ENCODE measurements around the gene C19orf38. TPM values are rescaled to one million over a fixed set of nuclear protein-coding genes. Genes with fewer than 3 reads are reported as not detected.
"Not testable (repeated sequence)": the region's sequence is repeated elsewhere in the genome, so short reads cannot be mapped to it uniquely, and the experiment has no call there.

The C19orf38 gene
- total and polyA plus RNA-seq, 3 experiments from 2014 or later: 0.44 to 0.48 TPM; not detected in 1

DNA sequence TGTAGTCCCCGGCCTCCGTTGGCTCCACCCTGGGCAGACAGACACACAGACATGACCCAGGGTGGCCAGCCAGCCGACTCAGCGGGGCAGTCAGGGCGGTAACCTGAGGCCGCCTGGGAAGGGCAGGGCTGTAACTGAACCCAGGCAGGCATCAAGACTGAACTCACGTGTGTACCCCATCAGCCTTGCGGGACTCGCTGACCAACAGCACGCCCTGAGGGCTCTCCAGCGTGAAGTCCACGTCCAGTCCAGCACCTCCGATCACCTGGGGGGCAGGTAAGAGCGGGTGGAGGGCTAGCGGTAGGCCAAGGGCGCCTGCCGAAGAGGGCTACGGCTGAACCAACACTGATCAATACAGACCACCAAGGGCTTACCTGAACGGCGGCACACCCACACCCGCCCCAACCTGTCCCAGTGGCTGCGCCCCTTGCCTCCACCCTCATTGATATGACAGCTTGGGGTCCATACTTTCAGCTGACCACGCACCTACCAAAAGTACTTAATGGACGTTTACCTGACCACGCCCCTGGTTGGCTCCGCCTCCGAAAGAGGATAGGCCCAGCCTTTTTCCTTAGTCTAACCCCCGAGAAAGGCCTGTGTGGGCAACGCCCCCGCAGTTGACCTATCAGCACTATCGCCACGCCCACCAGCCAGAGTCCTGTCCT, 13.0 kb upstream of the C19orf38 start:
- H3K4me1 ChIP-seq (ENCODE audit: insufficient read depth, low read length): peaks cover 7% of the 10 kb centered on the region
- peaks cover 14 to 20% (median 15%) of the 10 kb centered on the region in 3 donors for H3K4me1 Mint-ChIP-seq
- H3K27me3 Mint-ChIP-seq: peaks cover 0 to 8% of the 10 kb centered on the region in 2 donors
- H3K4me3 ChIP-seq (ENCODE audit: low read length): peak overlapping the region; percentile 93
- peaks cover 0 to 9% (median 4%) of the 10 kb centered on the region in 5 donors for H3K9me3 Mint-ChIP-seq
- ChIA-PET CTCF (interaction anchor here (0.9 to 4.4 kb wide), 8 partner anchors 11 to 267 kb away, joined by 3 to 25 read pairs (median 6); partner anchors contain the start of genes CARM1, DNM2 and QTRT1), POLR2A (interaction anchor here (0.7 to 2.2 kb wide), 12 partner anchors 14 to 233 kb away, joined by 3 to 11 read pairs (median 5); partner anchors contain the start of genes CARM1 and DNM2)
- DNase-seq: no peak
- H3K36me3 ChIP-seq (ENCODE audit: insufficient read depth, low read length): peaks cover 4% of the 10 kb centered on the region
- H3K9me3 ChIP-seq (ENCODE audit: low read length): no peaks in the 10 kb centered on the region
- peak overlapping the region; percentile 88 to 98 (median 97) for H3K4me3 Mint-ChIP-seq
- peaks cover 2 to 40% (median 5%) of the 10 kb centered on the region in 3 donors for H3K36me3 Mint-ChIP-seq
- H3K27ac Mint-ChIP-seq: peak overlapping the region; percentile 97 to 100 (median 99)
- H3K27me3 ChIP-seq (ENCODE audit: insufficient read depth, low read length, poor library complexity, severe bottlenecking): no peaks in the 10 kb centered on the region
- peak overlapping the region; percentile 95 for H3K27ac ChIP-seq (ENCODE audit: low read depth, low read length)

DNA sequence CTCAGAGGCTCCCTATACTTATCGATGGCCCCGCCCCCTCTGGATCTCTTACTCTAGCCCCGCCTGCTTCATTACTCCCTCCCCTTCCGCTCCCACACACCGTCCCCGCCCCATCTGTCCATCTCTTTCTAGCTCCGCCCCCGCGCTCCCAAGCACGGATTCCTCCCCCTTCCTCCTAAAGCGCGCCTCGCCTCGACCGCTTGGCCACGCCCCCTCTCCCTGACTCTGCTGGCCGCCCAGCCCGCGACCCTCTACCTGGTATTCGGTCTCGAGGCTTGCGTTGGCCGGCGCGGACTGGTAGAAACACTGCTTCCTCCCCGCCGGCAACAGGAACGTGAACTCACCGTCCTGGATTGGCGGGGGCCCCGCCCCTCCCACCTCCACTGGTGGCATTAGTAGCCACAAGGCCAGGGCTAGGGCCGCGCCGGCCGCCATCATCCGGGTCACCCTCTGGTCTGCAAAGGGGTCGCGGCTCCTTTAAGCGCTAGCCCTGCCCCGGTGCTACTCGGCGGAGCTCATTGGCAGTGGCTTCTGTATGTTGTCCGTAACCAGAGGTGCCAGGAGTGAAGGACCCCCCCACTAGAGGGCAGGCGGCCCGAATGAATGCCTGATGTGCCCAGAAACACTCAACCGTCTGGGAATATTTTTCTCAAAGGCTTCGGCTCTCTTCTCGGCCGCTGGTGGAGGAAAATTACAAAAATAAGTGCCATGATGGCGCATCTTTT, 12.3 kb upstream of the C19orf38 start, which contains the start of gene TMED1:
Gene TMED1, minus strand, starts transcription at position 459 of the 725 bp plus-strand sequence. Its CDS starts 21 bp downstream, at position 438.
- H3K27ac Mint-ChIP-seq: peak within 1 kb of the TSS; percentile 97 to 100 (median 99)
- Histone ChIP-seq H3K4me1 (ENCODE audit: insufficient read depth, low read length) (peaks cover 7% of the 10 kb centered on the region), H3K27ac (ENCODE audit: low read depth, low read length) (peak within 1 kb of the TSS; percentile 95), H3K36me3 (ENCODE audit: insufficient read depth, low read length) (no peaks in the 10 kb centered on the region), H3K27me3 (ENCODE audit: insufficient read depth, low read length, poor library complexity, severe bottlenecking) (no peaks in the 10 kb centered on the region), H3K9me3 (ENCODE audit: low read length) (no peaks in the 10 kb centered on the region), H3K4me3 (ENCODE audit: low read length) (peak within 1 kb of the TSS; percentile 93)
- peaks cover 0 to 9% (median 4%) of the 10 kb centered on the region in 5 donors for H3K9me3 Mint-ChIP-seq
- peak within 1 kb of the TSS; percentile 88 to 98 (median 97) for H3K4me3 Mint-ChIP-seq
- DNase-seq: peak; percentile 93 to 94 (median 94)
- POLR2A ChIA-PET: interaction anchor here (0.5 to 2.2 kb wide), 18 partner anchors 10 to 417 kb away, joined by 3 to 11 read pairs (median 4); partner anchors contain the start of genes CARM1 and DNM2
- peaks cover 0 to 8% of the 10 kb centered on the region in 2 donors for H3K27me3 Mint-ChIP-seq
- CTCF ChIA-PET: interaction anchor here (0.6 to 4.4 kb wide), 10 partner anchors 11 to 364 kb away, joined by 3 to 25 read pairs (median 5); partner anchors contain the start of genes CARM1, DNM2 and QTRT1
- H3K4me1 Mint-ChIP-seq: peaks cover 14 to 20% (median 15%) of the 10 kb centered on the region in 3 donors
- H3K36me3 Mint-ChIP-seq: peaks cover 2 to 36% (median 5%) of the 10 kb centered on the region in 3 donors

DNA sequence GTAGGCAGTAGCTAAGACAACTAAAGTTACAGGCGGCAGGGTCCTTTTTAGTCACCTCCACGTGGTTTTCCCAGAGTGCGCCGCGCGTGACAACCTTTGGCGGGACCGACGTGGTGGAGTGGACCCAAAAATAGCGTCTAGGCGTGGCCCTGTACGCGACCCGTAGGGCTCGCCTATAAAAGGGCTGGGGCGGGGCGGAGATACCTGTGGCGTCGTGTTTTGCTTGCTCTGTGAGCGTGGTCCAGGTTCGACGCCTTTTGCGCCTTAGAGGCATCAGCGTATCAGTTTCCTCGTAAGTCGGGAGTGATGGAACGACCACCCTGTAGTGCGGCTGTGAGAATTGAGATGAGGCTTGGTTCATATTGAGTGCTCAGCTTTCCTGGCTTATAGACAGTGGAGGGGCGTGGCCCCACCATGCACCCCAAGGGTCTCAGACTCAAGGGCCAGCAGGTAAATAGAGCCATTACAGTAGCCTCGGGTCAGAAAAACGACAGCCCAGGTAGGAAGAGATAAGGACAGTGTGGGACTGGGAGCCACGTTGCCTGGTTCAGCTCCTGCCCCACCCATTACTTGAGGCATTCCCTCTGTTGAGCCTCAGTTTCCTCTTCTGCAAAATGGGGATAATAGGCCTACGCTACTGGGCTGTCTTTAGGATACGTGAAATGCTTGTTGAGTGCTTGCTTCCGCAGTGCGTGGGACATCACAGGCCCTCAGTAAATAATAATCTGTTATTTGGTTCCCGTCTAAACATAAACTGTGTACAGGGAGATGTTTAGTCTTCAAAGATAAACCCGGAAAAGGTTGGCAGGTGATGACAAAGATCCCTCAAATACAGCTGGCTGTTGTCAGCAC, 11.5 kb upstream of the C19orf38 start:
- peaks cover 14 to 20% (median 15%) of the 10 kb centered on the region in 3 donors for H3K4me1 Mint-ChIP-seq
- H3K27ac Mint-ChIP-seq: peak overlapping the region; percentile 97 to 100 (median 99)
- Histone ChIP-seq H3K27me3 (ENCODE audit: insufficient read depth, low read length, poor library complexity, severe bottlenecking) (no peaks in the 10 kb centered on the region), H3K9me3 (ENCODE audit: low read length) (no peaks in the 10 kb centered on the region), H3K4me1 (ENCODE audit: insufficient read depth, low read length) (peaks cover 7% of the 10 kb centered on the region), H3K36me3 (ENCODE audit: insufficient read depth, low read length) (no peaks in the 10 kb centered on the region), H3K27ac (ENCODE audit: low read depth, low read length) (peak overlapping the region; percentile 95), H3K4me3 (ENCODE audit: low read length) (peak overlapping the region; percentile 93)
- peaks cover 0 to 8% of the 10 kb centered on the region in 2 donors for H3K27me3 Mint-ChIP-seq
- peak in 3 of 5 donors; percentile 57 to 87 (median 70) for DNase-seq
- POLR2A ChIA-PET: interaction anchor here (0.5 to 2.2 kb wide), 14 partner anchors 28 to 418 kb away, joined by 3 to 14 read pairs (median 6); partner anchors contain the start of genes CARM1 and DNM2
- peaks cover 2 to 31% (median 5%) of the 10 kb centered on the region in 3 donors for H3K36me3 Mint-ChIP-seq
- CTCF ChIA-PET: interaction anchor here (0.7 to 4.4 kb wide), 9 partner anchors 19 to 469 kb away, joined by 3 to 25 read pairs (median 6); partner anchors contain the start of genes CARM1, DNM2 and QTRT1
- peak overlapping the region; percentile 88 to 98 (median 97) for H3K4me3 Mint-ChIP-seq
- H3K9me3 Mint-ChIP-seq: peaks cover 0 to 9% (median 4%) of the 10 kb centered on the region in 5 donors

DNA sequence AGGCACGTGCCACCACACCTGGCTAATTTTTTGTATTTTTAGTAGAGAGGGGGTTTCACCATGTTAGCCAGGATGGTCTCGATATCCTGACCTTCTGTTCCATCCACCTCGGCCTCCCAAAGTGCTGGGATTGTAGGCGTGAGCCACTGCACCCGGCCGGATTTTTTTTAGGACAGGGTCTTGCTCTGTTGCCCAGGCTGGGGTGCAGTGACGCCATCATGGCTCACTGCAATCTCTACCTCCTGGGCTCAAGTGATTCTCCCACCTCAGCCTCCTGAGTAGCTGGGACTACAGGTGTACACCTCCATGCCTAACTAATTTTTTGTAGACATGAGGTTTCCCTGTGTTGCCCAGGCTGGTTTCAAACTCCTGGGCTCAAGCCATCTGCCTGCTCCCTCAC, 10.6 kb upstream of the C19orf38 start:
- DNase-seq; H3K4me1 ChIP-seq (ENCODE audit: insufficient read depth, low read length); H3K27me3 Mint-ChIP-seq; H3K4me3 ChIP-seq (ENCODE audit: low read length); H3K9me3 ChIP-seq (ENCODE audit: low read length); H3K9me3 Mint-ChIP-seq; H3K27me3 ChIP-seq (ENCODE audit: insufficient read depth, low read length, poor library complexity, severe bottlenecking); H3K36me3 ChIP-seq (ENCODE audit: insufficient read depth, low read length); H3K27ac ChIP-seq (ENCODE audit: low read depth, low read length); POLR2A ChIA-PET: not testable (repeated sequence)
- H3K27ac Mint-ChIP-seq: peak overlapping the region in 1 of 8 donors; percentile 41
- CTCF ChIA-PET: interaction anchor here (4.4 kb wide), 1 partner anchor 27 kb away, joined by 25 read pairs; no protein-coding TSS in a partner anchor
- H3K4me3 Mint-ChIP-seq: peak overlapping the region in 2 of 7 donors; percentile 5 to 80
- peaks cover 2 to 22% (median 5%) of the 10 kb centered on the region in 3 donors for H3K36me3 Mint-ChIP-seq
- peaks cover 14 to 20% (median 15%) of the 10 kb centered on the region in 3 donors for H3K4me1 Mint-ChIP-seq

DNA sequence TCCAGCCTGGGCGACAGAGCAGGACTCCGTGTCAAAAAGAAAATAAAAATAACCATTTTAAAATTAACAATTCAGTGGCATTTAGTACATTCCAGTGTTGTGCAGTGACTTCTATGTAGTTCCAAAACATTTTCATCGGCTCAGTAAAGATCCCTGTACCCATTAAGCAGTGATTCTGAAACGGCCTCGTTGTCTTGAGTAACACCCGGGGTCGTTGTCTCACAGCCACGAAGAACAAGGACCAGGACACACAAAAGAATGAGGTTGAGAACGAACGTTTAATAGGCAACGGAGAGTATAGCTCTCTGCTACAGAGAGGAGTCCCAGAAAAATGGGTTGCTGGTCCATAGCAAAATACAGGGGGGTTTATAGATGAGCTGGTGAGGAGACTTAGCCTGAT, 9.8 kb upstream of the C19orf38 start:
- peak overlapping the region in 1 of 7 donors; percentile 15 for H3K4me3 Mint-ChIP-seq
- ChIA-PET CTCF (interaction anchor here (1.4 to 4.4 kb wide), 2 partner anchors 20 to 26 kb away, joined by 4 to 25 read pairs; no protein-coding TSS in a partner anchor), POLR2A (no interaction called here)
- Histone ChIP-seq H3K4me1 (ENCODE audit: insufficient read depth, low read length) (peaks cover 7% of the 10 kb centered on the region), H3K27me3 (ENCODE audit: insufficient read depth, low read length, poor library complexity, severe bottlenecking) (no peaks in the 10 kb centered on the region), H3K27ac (ENCODE audit: low read depth, low read length) (no peak overlapping the region), H3K9me3 (ENCODE audit: low read length) (no peaks in the 10 kb centered on the region), H3K4me3 (ENCODE audit: low read length) (no peak overlapping the region), H3K36me3 (ENCODE audit: insufficient read depth, low read length) (no peaks in the 10 kb centered on the region)
- peak overlapping the region in 1 of 8 donors; percentile 3 for H3K27ac Mint-ChIP-seq
- H3K9me3 Mint-ChIP-seq: peaks cover 0 to 9% (median 4%) of the 10 kb centered on the region in 5 donors
- peaks cover 2 to 14% (median 5%) of the 10 kb centered on the region in 3 donors for H3K36me3 Mint-ChIP-seq
- H3K27me3 Mint-ChIP-seq: peaks cover 0 to 5% of the 10 kb centered on the region in 2 donors
- DNase-seq: no peak
- peaks cover 14 to 20% (median 15%) of the 10 kb centered on the region in 3 donors for H3K4me1 Mint-ChIP-seq

DNA sequence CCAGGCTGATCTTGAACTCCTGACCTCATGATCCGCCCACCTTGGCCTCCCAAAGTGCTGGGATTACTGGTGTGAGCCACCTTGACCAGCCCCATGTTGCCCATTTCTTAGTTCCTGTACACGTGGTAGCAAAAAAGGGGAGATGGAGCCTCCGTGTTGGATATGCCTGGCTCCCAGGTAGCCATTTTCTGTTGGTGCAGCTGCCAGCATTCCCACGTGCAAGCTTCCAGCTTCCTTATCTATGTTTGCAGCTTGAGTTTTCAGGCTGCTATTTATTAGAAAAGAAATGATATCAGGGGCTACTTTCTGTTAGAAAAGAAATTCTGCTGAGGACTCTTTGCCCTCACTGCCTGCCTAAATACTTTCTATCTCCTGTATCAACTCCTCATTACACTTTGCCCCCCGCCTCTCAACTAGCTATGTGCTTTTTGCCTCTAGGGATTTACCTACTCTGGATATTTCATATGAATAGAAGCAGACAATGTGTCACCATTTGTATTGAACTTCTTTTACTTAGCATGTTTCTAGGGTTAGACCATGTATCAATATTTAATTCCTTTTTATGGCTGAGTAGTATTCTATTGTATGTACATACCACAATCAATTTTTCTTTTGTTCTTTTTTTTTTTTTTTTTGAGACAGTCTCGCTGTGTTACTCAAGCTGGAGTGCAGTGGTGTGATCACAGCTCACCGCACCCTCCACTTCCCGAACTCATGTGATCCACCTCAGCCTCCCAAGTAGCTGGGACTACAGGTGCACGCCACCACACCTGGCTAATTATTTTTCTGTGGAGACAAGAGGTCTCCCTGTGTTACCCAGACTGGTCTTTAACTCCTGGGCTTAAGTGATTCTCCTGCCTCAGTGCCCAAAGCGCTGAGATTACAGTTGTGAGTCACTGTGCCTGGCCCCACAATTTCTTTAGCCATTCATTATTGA, 8.8 kb upstream of the C19orf38 start:
- Mint-ChIP-seq H3K4me1 (peaks cover 14 to 20% (median 15%) of the 10 kb centered on the region in 3 donors), H3K4me3 (peak overlapping the region in 1 of 7 donors; percentile 15), H3K36me3 (peaks cover 2 to 11% (median 5%) of the 10 kb centered on the region in 3 donors), H3K9me3 (peaks cover 0 to 9% (median 4%) of the 10 kb centered on the region in 5 donors), H3K27me3 (peaks cover 0 to 5% of the 10 kb centered on the region in 2 donors), H3K27ac (peak overlapping the region in 2 of 8 donors; percentile 15 to 79)
- no peak for DNase-seq
- Histone ChIP-seq H3K27me3 (ENCODE audit: insufficient read depth, low read length, poor library complexity, severe bottlenecking) (no peaks in the 10 kb centered on the region), H3K4me1 (ENCODE audit: insufficient read depth, low read length) (peaks cover 7% of the 10 kb centered on the region), H3K4me3 (ENCODE audit: low read length) (no peak overlapping the region), H3K27ac (ENCODE audit: low read depth, low read length) (peak overlapping the region; percentile 24), H3K36me3 (ENCODE audit: insufficient read depth, low read length) (no peaks in the 10 kb centered on the region), H3K9me3 (ENCODE audit: low read length) (no peaks in the 10 kb centered on the region)
- CTCF ChIA-PET: interaction anchor here (1.4 to 4.4 kb wide), 3 partner anchors 19 to 25 kb away, joined by 4 to 25 read pairs (median 6); no protein-coding TSS in a partner anchor
- POLR2A ChIA-PET: interaction anchor here (0.7 kb wide), 1 partner anchor 37 kb away, joined by 3 read pairs; no protein-coding TSS in a partner anchor
